Left ventricle myocardium inferior (tissue), 1 donor: ENCODE data around the gene ESYT2. TPM values are rescaled to one million over a fixed set of nuclear protein-coding genes. Genes with fewer than 3 reads are reported as not detected.

ENCODE experiments used
- DNase-seq: peaks from one replicate; pipeline ENCODE4 v3.0.0-alpha.2; 2020
- H3K27ac ChIP-seq: fragments of 200-600 bp; replicated peaks from 2 replicates; pipeline ENCODE4 v1.8.0; 2021
- H3K27me3 ChIP-seq: fragments of 200-600 bp; 2 replicates; pipeline ENCODE4 v1.8.0; 2021; ENCODE audit warnings: low read depth
- H3K36me3 ChIP-seq: fragments of 200-600 bp; 2 replicates; pipeline ENCODE4 v1.8.0; 2021
- H3K4me1 ChIP-seq: fragments of 200-600 bp; 2 replicates; pipeline ENCODE4 v1.8.0; 2021
- H3K4me3 ChIP-seq: fragments of 200-600 bp; 2 replicates; pipeline ENCODE4 v1.8.0; 2021; ENCODE audit warnings: mild to moderate bottlenecking, moderate library complexity
- H3K9me3 ChIP-seq: fragments of 200-600 bp; replicated peaks from 2 replicates; pipeline ENCODE4 v1.8.0; 2021
- intact Hi-C: fragments of 100-400 bp; cut with micrococcal nuclease; formaldehyde crosslinking; loops from one replicate; pipeline ENCODE4 v1.11.0; 2022
- total RNA-seq: library from RNA; stranded (reverse); fragmentation: NEBNext Ultra II Directional; extraction: Animal tissue kit (Norgen Biotek cat#: 25700); gene quantifications from one replicate; pipeline ENCODE4 v1.2.1, GENCODE V29; 2021
- TF ChIP-seq, protein P1 (sequence below): fragments of 200-600 bp; IDR thresholded peaks from 2 replicates; pipeline ENCODE4 v1.8.0; 2021; ENCODE audit warnings: antibody characterized with exemption, mild to moderate bottlenecking, borderline replicate concordance
- donor health status: DM: no; HTN: yes; CAD: no; lungs with severe emphysema.

ESYT2 gene
- total RNA-seq, 1 donor from 2014 or later, result 41.1 TPM

DNA sequence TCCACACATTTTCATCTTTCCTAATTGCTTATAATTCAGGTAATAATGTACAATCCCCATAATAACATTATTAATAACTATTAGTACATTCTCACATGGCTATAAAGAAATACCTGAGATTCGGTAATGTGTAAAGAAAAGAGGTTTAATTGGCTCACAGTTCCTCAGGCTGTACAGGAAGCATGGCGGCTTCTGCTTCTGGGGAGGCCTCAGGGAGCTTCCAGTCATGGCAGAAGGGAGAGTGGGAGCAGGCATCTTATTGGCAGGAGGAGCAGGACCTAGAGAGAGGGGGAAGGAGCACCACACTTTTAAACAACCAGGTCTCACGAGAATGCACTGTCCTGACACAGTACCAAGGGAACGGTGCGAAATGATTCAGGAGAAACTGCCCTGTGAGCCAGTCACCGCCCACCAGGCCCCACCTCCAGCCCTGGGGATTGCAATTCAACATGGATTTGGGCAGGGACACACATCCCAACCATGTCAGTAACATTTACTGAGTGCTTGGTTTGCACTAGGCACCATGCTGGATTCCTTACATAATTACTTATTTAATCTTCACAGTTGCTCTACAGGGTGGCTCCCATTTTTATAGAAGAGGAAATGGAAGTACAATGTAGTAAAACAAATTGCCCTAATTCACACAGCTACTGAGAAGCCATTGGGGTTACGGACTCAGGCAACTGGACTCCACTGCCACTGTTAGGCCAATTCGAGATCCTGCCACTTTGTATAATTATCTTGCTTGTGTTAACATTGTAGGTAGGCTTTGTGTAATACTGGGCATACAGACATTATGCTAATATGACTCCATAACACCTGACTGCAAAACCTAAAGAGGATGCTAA lies 8.7 kb upstream of the ESYT2 start:
- Histone ChIP-seq H3K36me3 (no peaks in the 10 kb centered on the region), H3K27me3 (no peaks in the 10 kb centered on the region), H3K9me3 (no peaks in the 10 kb centered on the region), H3K27ac (no peak overlapping the region), H3K4me1 (peaks cover 11% of the 10 kb centered on the region), H3K4me3 (no peak overlapping the region)
- DNase-seq, result no peak
- TF ChIP-seq, protein P1, sequence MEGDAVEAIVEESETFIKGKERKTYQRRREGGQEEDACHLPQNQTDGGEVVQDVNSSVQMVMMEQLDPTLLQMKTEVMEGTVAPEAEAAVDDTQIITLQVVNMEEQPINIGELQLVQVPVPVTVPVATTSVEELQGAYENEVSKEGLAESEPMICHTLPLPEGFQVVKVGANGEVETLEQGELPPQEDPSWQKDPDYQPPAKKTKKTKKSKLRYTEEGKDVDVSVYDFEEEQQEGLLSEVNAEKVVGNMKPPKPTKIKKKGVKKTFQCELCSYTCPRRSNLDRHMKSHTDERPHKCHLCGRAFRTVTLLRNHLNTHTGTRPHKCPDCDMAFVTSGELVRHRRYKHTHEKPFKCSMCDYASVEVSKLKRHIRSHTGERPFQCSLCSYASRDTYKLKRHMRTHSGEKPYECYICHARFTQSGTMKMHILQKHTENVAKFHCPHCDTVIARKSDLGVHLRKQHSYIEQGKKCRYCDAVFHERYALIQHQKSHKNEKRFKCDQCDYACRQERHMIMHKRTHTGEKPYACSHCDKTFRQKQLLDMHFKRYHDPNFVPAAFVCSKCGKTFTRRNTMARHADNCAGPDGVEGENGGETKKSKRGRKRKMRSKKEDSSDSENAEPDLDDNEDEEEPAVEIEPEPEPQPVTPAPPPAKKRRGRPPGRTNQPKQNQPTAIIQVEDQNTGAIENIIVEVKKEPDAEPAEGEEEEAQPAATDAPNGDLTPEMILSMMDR, result no peak
- intact Hi-C loops, result no loop called here

DNA sequence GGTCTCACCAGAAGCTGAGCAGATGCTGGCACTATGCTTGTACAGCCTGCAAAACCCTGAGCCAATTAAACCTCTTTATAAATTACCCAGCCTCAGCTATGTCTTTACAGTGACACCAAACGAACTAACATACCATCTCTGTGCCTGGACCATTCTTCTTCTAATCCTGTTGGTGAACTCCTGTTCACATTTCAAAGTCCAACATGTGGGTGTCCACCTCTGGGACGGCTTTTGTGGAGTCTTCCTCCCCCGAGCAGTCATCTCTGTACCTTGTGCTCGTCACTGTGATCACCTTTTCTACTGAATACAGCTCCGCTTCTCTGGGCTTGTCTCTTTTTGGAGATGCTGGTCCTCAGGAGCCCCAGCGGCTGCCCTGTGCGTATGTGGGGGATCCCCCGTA lies 7.4 kb upstream of the ESYT2 start:
- no peak overlapping the region for H3K27ac ChIP-seq
- no peaks in the 10 kb centered on the region for H3K36me3 ChIP-seq
- intact Hi-C loops, result no loop called here
- no peaks in the 10 kb centered on the region for H3K9me3 ChIP-seq
- no peak for DNase-seq
- no peak overlapping the region for H3K4me3 ChIP-seq
- H3K27me3 ChIP-seq, result no peaks in the 10 kb centered on the region
- H3K4me1 ChIP-seq, result peaks cover 11% of the 10 kb centered on the region
- TF ChIP-seq, protein P1, result no peak

DNA sequence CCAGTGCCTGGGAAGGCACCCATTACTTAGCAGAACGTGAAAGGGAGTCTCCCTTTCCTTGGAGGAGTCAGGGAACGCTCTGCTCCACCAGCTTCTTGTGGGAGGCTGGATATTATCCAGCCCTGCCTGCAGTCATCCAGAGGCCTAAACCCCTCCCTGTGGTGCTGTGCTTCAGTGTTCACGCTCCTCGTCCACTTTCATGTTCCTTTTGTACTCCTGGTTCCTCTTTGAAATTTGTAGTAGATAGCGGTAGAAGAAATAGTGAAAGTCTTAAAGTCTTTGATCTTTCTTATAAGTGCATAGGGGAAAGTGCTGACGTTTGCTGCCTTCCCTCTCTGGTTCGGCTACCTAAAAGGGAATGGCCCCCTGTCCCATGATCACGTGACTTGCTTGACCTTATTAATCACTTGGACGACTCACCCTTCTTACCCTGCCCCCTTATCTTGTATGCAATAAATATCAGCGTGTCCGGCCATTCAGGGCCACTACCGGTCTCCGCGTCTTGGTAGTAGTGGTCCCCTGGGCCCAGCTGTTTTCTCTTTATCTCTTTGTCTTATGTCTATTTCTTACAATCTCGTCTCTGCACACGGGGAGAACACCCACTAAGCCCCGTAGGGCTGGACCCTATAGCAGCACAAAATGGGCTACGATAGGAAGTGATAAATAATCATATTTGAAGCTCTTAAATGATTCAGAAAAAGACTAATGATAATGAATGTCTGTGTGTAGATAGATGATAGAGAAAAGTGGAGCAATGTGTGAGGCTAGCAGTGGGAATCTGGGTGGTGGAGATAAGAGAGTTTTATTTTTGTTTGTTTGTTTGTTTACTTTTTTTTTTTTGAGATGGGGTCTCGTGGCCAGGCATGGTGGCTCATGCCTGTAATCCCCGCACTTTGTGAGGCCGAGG lies 5.8 kb upstream of the ESYT2 start:
- TF ChIP-seq, protein P1, result no peak
- peak overlapping the region; percentile 3 for H3K4me3 ChIP-seq

DNA sequence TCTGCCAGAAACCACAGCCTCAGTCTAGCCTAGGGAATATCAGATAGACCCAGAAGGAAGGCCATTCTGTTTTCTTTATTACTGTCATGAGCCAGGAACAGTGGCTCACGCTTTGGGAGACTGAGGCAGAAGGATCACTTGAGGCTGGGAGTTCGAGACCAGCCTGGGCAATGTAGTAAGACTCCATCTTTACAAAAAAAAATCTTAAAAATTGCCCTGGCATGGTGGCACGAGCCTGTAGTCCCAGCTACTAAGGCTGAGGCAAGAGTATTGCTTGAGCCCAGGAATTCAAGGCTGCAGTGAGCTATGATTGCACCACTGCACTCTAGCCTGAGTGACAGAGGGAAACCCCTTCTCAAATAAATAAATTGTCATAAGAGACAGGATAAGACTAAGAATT lies 3.7 kb upstream of the ESYT2 start:
- no peak for DNase-seq
- TF ChIP-seq, protein P1, result no peak
- no peaks in the 10 kb centered on the region for H3K36me3 ChIP-seq
- peaks cover 36% of the 10 kb centered on the region for H3K4me1 ChIP-seq
- intact Hi-C loops, result no loop called here
- no peak overlapping the region for H3K4me3 ChIP-seq
- H3K27me3 ChIP-seq, result no peaks in the 10 kb centered on the region
- H3K9me3 ChIP-seq, result no peaks in the 10 kb centered on the region
- H3K27ac ChIP-seq, result no peak overlapping the region

More for the DNA sequence above, 5.8 kb upstream of the ESYT2 start:
- H3K4me1 ChIP-seq, result peaks cover 19% of the 10 kb centered on the region
- intact Hi-C loops, result no loop called here
- no peaks in the 10 kb centered on the region for H3K9me3 ChIP-seq
- H3K27me3 ChIP-seq, result no peaks in the 10 kb centered on the region
- DNase-seq, result no peak
- no peaks in the 10 kb centered on the region for H3K36me3 ChIP-seq
- peak overlapping the region; percentile 55 for H3K27ac ChIP-seq

DNA sequence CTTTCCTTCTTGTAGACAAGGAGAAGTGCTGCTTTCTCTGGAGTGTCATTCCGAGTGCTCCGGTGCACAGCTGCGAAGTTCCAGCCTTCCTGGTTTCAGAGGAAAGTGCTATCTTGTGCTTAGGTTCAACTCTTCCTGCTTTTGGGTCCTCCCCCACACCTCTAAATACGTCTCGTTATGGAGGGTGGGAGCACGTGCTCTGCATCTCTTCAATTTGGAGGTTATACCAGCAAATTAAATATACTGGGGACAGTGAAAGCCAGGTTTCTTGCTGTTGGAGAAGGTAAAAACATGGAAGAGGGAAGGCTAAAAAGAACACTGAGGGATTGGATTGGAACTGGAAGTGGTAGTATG lies 2.4 kb upstream of the ESYT2 start:
- H3K27me3 ChIP-seq, result no peaks in the 10 kb centered on the region
- no peaks in the 10 kb centered on the region for H3K36me3 ChIP-seq
- intact Hi-C loops, result no loop called here
- H3K4me1 ChIP-seq, result peaks cover 49% of the 10 kb centered on the region
- no peaks in the 10 kb centered on the region for H3K9me3 ChIP-seq
- DNase-seq, result no peak
- TF ChIP-seq, protein P1, result no peak
- no peak overlapping the region for H3K4me3 ChIP-seq
- no peak overlapping the region for H3K27ac ChIP-seq
